K562 (cell line): Measurements from ENCODE around the gene CYSTM1. TPM values are rescaled to one million over a fixed set of nuclear protein-coding genes. Genes with fewer than 3 reads are reported as not detected.

Source experiments
- CBX5 ChIP-seq: IDR thresholded peaks from 2 replicates; pipeline ENCODE4 v1.6.1; 2014; ENCODE audit warnings: low read depth, borderline replicate concordance
- CREM ChIP-seq: IDR thresholded peaks from 2 replicates; pipeline ENCODE4 v1.6.1; 2014; ENCODE audit warnings: antibody characterized with exemption, low read depth
- FOXM1 ChIP-seq, 2 experiments: fragments of 450-650 bp in 1 of 2; sonication (generic) in 1 of 2; formaldehyde crosslinking in 1 of 2; IDR thresholded peaks; 2 replicates each; pipeline versions ENCODE4 v1.6.1 to v1.9.0; 2017 to 2022; ENCODE audit warnings: low read depth in 2 of 2, mild to moderate bottlenecking in 2 of 2, missing genetic modification reagents in 1 of 2, moderate library complexity in 1 of 2
- HDAC6 ChIP-seq: IDR thresholded peaks from 2 replicates; pipeline ENCODE4 v1.6.1; 2012; ENCODE audit warnings: low read depth, mild to moderate bottlenecking, control low read depth, inconsistent platforms, low read length, moderate library complexity
- KAT2B ChIP-seq: IDR thresholded peaks from one replicate; pipeline ENCODE4 v1.6.1; 2012; ENCODE audit warnings: low read depth, mild to moderate bottlenecking, control low read depth, inconsistent platforms, low read length, moderate library complexity
- MED1 ChIP-seq: sonication (generic); formaldehyde crosslinking; IDR thresholded peaks from 2 replicates; pipeline ENCODE4 v1.8.1; 2023; ENCODE audit warnings: missing genetic modification reagents, borderline replicate concordance
- POLR2AphosphoS2 ChIP-seq: IDR thresholded peaks from 2 replicates; pipeline ENCODE4 v1.6.1; 2012; ENCODE audit warnings: low read length, improper control_type of control experiment
- RB1 ChIP-seq: fragments of 450-650 bp; IDR thresholded peaks from 2 replicates; pipeline ENCODE4 v1.6.1; 2017; ENCODE audit warnings: low read depth, mild to moderate bottlenecking
- SMAD3 ChIP-seq: fragments of 450-650 bp; formaldehyde crosslinking; conservative IDR thresholded peaks from 2 replicates; pipeline ENCODE4 v1.4.0; 2020; ENCODE audit warnings: mild to moderate bottlenecking
- TARDBP ChIP-seq: fragments of 450-650 bp; IDR thresholded peaks from 2 replicates; pipeline ENCODE4 v1.6.1; 2016
- TCFL5 ChIP-seq: fragments of 250-450 bp; sonication (Bioruptor Pico); conservative IDR thresholded peaks from 2 replicates; pipeline ENCODE4 v1.6.1; 2021; ENCODE audit warnings: mild to moderate bottlenecking, moderate library complexity, matching md5 sums
- ZNF24 ChIP-seq: fragments of 450-650 bp; IDR thresholded peaks from 2 replicates; pipeline ENCODE4 v1.6.1; 2016
- ZNF324 ChIP-seq: fragments of 250-450 bp; sonication (Bioruptor Pico); IDR thresholded peaks from 2 replicates; pipeline ENCODE4 v1.4.0; 2020; ENCODE audit warnings: mild to moderate bottlenecking
- ZNF696 ChIP-seq: fragments of 250-450 bp; sonication (Bioruptor Pico); conservative IDR thresholded peaks from 2 replicates; pipeline ENCODE4 v1.4.0; 2020; ENCODE audit warnings: mild to moderate bottlenecking, moderate library complexity
- polyA plus RNA-seq, 8 experiments: library from polyadenylated mRNA; depleted of rRNA in 4 of 8; stranded (reverse) in 5 of 8; unstranded in 3 of 8; fragments of >200 nt; fragmentation: Nextera tagmentation in 2 of 8; fragmentation: Illumina TruSeq in 1 of 8; extraction: Ambion mirVana in 2 of 8; extraction: Trizol in 1 of 8; gene quantifications; 2 replicates each; pipeline versions ENCODE4 v1.2.1 to v1.2.3, GENCODE V29; 2011 to 2014; ENCODE audit warnings: inconsistent platforms in 1 of 8, missing spikeins in 1 of 8
- total RNA-seq, 7 experiments: library from RNA; depleted of rRNA in 6 of 7; stranded (reverse); fragments of >200 nt in 6 of 7; fragmentation: Illumina TruSeq in 2 of 7; extraction: Trizol in 2 of 7; gene quantifications; 2 replicates each; pipeline versions ENCODE4 v1.2.1 to v1.2.3, GENCODE V29; 2011 to 2021; ENCODE audit warnings: low replicate concordance in 1 of 7
- TF ChIP-seq, protein P1 (sequence below): fragments of 250-450 bp; sonication (Bioruptor Pico); IDR thresholded peaks from 2 replicates; pipeline ENCODE4 v1.9.0; 2021; ENCODE audit warnings: mild to moderate bottlenecking, inconsistent platforms
- TF ChIP-seq, protein P2 (sequence below): sonication (generic); formaldehyde crosslinking; IDR thresholded peaks from 2 replicates; pipeline ENCODE4 v1.8.0; 2022; ENCODE audit warnings: mild to moderate bottlenecking, missing genetic modification reagents
- TF ChIP-seq, protein P3 (sequence below): sonication (generic); formaldehyde crosslinking; IDR thresholded peaks from 2 replicates; pipeline ENCODE4 v1.8.1; 2022; ENCODE audit warnings: missing genetic modification reagents
- TF ChIP-seq, protein P4 (sequence below), 2 experiments: fragments of 250-450 bp in 1 of 2; fragments of 450-650 bp in 1 of 2; sonication (Bioruptor Pico) in 1 of 2; IDR thresholded peaks; 2 replicates each; pipeline versions ENCODE4 v1.6.1 to v1.8.0; 2016 to 2021; ENCODE audit warnings: mild to moderate bottlenecking in 2 of 2, moderate library complexity in 2 of 2, missing compliant biosample characterization in 1 of 2, missing genetic modification characterization in 1 of 2

The CYSTM1 gene
- total and polyA plus RNA-seq, 9 of the 15 experiments (the other 6 are each of a cell fraction or from before 2014, with no cell fraction given) = 76.1 to 422 (median 108) TPM

DNA sequence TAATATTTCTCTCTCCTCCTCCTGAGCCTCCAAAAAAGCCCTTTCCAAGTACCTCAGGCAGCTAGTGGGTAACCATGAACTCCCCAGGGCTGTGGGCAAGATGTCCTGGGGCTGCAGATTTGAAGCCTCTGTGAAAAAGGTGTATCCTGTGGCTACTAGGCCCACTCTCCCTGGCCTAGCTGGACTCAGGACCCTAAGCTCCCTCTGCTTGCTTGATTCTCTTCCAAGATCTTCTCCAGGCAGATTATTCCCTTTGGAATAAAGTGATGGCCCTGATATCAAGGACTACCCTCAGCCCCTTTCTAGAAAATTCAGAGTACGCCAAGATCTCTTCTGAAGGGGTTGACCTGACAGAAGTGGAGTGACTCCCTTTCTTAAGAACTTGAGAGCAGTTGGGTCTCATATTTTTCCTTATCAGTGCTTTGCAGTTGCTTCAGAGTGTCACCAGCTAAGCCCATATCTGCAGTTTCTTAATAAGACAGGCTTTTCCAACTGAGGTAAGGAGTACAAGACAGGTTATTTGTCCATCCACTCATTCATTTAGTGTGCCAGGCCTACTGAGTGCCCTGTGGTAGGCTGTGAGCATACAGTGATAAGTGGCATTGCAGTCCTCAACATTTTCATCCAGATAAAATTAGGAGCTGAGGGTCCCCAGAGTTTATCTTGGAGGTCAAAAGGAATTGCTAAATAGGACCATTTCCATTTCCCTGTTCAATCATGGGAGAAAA is 42.5 kb downstream of the CYSTM1 start (continued):
- TF ChIP-seq RB1 (no peak), TARDBP (0 out of 2 replicates have a peak, but pooled peaks have one; percentile 55), HDAC6 (no peak), TCFL5 (CRISPR knock-in tag) (no peak), SMAD3 (CRISPR knock-in tag) (no peak), ZNF324 (CRISPR knock-in tag) (no peak), ZNF24 (peak; percentile 76), CREM (peak; percentile 79), KAT2B (no peak), POLR2AphosphoS2 (no peak), CBX5 (no peak), FOXM1 (IDR thresholded peaks at IDR 0.05; ENCODE audit: low read depth) (peak; percentile 89), FOXM1 (CRISPR knock-in tag; IDR thresholded peaks at IDR 0.05; ENCODE audit: low read depth) (no peak), ZNF696 (CRISPR knock-in tag) (no peak), MED1 (CRISPR knock-in tag) (no peak)
- TF ChIP-seq, protein P1, sequence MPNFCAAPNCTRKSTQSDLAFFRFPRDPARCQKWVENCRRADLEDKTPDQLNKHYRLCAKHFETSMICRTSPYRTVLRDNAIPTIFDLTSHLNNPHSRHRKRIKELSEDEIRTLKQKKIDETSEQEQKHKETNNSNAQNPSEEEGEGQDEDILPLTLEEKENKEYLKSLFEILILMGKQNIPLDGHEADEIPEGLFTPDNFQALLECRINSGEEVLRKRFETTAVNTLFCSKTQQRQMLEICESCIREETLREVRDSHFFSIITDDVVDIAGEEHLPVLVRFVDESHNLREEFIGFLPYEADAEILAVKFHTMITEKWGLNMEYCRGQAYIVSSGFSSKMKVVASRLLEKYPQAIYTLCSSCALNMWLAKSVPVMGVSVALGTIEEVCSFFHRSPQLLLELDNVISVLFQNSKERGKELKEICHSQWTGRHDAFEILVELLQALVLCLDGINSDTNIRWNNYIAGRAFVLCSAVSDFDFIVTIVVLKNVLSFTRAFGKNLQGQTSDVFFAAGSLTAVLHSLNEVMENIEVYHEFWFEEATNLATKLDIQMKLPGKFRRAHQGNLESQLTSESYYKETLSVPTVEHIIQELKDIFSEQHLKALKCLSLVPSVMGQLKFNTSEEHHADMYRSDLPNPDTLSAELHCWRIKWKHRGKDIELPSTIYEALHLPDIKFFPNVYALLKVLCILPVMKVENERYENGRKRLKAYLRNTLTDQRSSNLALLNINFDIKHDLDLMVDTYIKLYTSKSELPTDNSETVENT (CRISPR knock-in tag) = no peak
- TF ChIP-seq, protein P2, sequence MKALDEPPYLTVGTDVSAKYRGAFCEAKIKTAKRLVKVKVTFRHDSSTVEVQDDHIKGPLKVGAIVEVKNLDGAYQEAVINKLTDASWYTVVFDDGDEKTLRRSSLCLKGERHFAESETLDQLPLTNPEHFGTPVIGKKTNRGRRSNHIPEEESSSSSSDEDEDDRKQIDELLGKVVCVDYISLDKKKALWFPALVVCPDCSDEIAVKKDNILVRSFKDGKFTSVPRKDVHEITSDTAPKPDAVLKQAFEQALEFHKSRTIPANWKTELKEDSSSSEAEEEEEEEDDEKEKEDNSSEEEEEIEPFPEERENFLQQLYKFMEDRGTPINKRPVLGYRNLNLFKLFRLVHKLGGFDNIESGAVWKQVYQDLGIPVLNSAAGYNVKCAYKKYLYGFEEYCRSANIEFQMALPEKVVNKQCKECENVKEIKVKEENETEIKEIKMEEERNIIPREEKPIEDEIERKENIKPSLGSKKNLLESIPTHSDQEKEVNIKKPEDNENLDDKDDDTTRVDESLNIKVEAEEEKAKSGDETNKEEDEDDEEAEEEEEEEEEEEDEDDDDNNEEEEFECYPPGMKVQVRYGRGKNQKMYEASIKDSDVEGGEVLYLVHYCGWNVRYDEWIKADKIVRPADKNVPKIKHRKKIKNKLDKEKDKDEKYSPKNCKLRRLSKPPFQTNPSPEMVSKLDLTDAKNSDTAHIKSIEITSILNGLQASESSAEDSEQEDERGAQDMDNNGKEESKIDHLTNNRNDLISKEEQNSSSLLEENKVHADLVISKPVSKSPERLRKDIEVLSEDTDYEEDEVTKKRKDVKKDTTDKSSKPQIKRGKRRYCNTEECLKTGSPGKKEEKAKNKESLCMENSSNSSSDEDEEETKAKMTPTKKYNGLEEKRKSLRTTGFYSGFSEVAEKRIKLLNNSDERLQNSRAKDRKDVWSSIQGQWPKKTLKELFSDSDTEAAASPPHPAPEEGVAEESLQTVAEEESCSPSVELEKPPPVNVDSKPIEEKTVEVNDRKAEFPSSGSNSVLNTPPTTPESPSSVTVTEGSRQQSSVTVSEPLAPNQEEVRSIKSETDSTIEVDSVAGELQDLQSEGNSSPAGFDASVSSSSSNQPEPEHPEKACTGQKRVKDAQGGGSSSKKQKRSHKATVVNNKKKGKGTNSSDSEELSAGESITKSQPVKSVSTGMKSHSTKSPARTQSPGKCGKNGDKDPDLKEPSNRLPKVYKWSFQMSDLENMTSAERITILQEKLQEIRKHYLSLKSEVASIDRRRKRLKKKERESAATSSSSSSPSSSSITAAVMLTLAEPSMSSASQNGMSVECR (CRISPR knock-in tag) = no peak
- TF ChIP-seq, protein P3, sequence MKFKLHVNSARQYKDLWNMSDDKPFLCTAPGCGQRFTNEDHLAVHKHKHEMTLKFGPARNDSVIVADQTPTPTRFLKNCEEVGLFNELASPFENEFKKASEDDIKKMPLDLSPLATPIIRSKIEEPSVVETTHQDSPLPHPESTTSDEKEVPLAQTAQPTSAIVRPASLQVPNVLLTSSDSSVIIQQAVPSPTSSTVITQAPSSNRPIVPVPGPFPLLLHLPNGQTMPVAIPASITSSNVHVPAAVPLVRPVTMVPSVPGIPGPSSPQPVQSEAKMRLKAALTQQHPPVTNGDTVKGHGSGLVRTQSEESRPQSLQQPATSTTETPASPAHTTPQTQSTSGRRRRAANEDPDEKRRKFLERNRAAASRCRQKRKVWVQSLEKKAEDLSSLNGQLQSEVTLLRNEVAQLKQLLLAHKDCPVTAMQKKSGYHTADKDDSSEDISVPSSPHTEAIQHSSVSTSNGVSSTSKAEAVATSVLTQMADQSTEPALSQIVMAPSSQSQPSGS (CRISPR knock-in tag) = no peak
- TF ChIP-seq, protein P4, sequence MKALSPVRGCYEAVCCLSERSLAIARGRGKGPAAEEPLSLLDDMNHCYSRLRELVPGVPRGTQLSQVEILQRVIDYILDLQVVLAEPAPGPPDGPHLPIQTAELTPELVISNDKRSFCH (CRISPR knock-in tag; IDR thresholded peaks at IDR 0.05) = no peak
- TF ChIP-seq, protein P4 (tag; IDR thresholded peaks at IDR 0.05) = 0 out of 2 replicates have a peak, but pooled peaks have one; percentile 48
